HG02798 (cell line): ENCODE results near the gene NEXN.
"Not testable (repeated sequence)": the region's sequence is repeated elsewhere in the genome, so short reads cannot be mapped to it uniquely, and the experiment has no call there.

Experiments used
- ATAC-seq: cut with Tn5 transposase; IDR thresholded peaks from one replicate; pipeline ENCODE4 v1.9.1; 2021; ENCODE audit warnings: mild to moderate bottlenecking; ENCODE audit not compliant: unreplicated experiment, poor library complexity

Gene NEXN

GRCh38 chr1:77900687-77901293 is 12.4 kb downstream of the NEXN start:
- no peak for ATAC-seq

GRCh38 chr1:77905603-77906002 is 17.2 kb downstream of the NEXN start:
- no peak for ATAC-seq

- ATAC-seq: no peak
Measured at GRCh38 chr1:77906019-77906545, 17.7 kb downstream of the NEXN start.

- no peak for ATAC-seq
Measured at GRCh38 chr1:77906624-77907023, 18.2 kb downstream of the NEXN start.

GRCh38 chr1:77910116-77910515 is 21.7 kb downstream of the NEXN start:
- ATAC-seq: no peak

GRCh38 chr1:77918918-77919317 is 30.5 kb downstream of the NEXN start:
- ATAC-seq: not testable (repeated sequence)

GRCh38 chr1:77925518-77925917 is 37.1 kb downstream of the NEXN start:
- ATAC-seq: no peak

GRCh38 chr1:77925956-77926355 is 37.5 kb downstream of the NEXN start:
- ATAC-seq: no peak

GRCh38 chr1:77926561-77927357 is 38.3 kb downstream of the NEXN start:
- ATAC-seq: peak; percentile 62

GRCh38 chr1:77927414-77927813 is 39.0 kb downstream of the NEXN start:
- no peak for ATAC-seq

GRCh38 chr1:77929806-77930205 is 41.4 kb downstream of the NEXN start:
- no peak for ATAC-seq

- no peak for ATAC-seq
Measured at GRCh38 chr1:77938651-77939050, 50.2 kb downstream of the NEXN start.

GRCh38 chr1:77940921-77941570 is 52.6 kb downstream of the NEXN start:
- no peak for ATAC-seq

- no peak for ATAC-seq
Measured at GRCh38 chr1:77942400-77943140, 54.1 kb downstream of the NEXN start.

- no peak for ATAC-seq
Measured at GRCh38 chr1:77945345-77945744, 56.9 kb downstream of the NEXN start.

- ATAC-seq: peak; percentile 34
Measured at GRCh38 chr1:77948841-77949424, 60.5 kb downstream of the NEXN start.

GRCh38 chr1:77950873-77951272 is 62.4 kb downstream of the NEXN start:
- peak; percentile 60 for ATAC-seq

- ATAC-seq: no peak
Measured at GRCh38 chr1:77951328-77951727, 62.9 kb downstream of the NEXN start.

GRCh38 chr1:77953907-77954306 is 65.5 kb downstream of the NEXN start:
- no peak for ATAC-seq

GRCh38 chr1:77954521-77954920 is 66.1 kb downstream of the NEXN start:
- ATAC-seq: no peak
